ENCODE data around the gene IFNA13.

The IFNA13 gene

GRCh38 chr9:21334701-21335632 is 32.9 kb downstream of the IFNA13 start, which contains the start of gene KLHL9:
TSS of gene KLHL9 (minus strand) at chr9:21335404. CDS start at chr9:21334859, 545 bp downstream.
- CTCF ChIA-PET, result interaction anchor here (0.7 to 3.3 kb wide), 8 partner anchors 9 to 449 kb away, joined by 3 to 17 read pairs (median 4); no protein-coding TSS in a partner anchor

GRCh38 chr9:21333226-21333625 is 34.6 kb downstream of the IFNA13 start:
- peak overlapping the region; percentile 81 for H3K4me3 ChIP-seq (ENCODE audit: low read depth, low read length)
- ChIA-PET CTCF (interaction anchor here (0.6 to 3.3 kb wide), 8 partner anchors 10 to 450 kb away, joined by 3 to 17 read pairs (median 3); no protein-coding TSS in a partner anchor), POLR2A (no interaction called here)
- no peak for DNase-seq (ENCODE audit: low read depth, low spot score)
- TF ChIP-seq, protein P1, sequence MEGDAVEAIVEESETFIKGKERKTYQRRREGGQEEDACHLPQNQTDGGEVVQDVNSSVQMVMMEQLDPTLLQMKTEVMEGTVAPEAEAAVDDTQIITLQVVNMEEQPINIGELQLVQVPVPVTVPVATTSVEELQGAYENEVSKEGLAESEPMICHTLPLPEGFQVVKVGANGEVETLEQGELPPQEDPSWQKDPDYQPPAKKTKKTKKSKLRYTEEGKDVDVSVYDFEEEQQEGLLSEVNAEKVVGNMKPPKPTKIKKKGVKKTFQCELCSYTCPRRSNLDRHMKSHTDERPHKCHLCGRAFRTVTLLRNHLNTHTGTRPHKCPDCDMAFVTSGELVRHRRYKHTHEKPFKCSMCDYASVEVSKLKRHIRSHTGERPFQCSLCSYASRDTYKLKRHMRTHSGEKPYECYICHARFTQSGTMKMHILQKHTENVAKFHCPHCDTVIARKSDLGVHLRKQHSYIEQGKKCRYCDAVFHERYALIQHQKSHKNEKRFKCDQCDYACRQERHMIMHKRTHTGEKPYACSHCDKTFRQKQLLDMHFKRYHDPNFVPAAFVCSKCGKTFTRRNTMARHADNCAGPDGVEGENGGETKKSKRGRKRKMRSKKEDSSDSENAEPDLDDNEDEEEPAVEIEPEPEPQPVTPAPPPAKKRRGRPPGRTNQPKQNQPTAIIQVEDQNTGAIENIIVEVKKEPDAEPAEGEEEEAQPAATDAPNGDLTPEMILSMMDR (IDR thresholded peaks at IDR 0.05; ENCODE audit: insufficient read depth, low read length, missing control alignments), result no peak

More at GRCh38 chr9:21334701-21335632, 32.9 kb downstream of the IFNA13 start, which contains the start of gene KLHL9:
- POLR2A ChIA-PET, result interaction anchor here (1.0 kb wide), 2 partner anchors 61 kb away, joined by 3 to 4 read pairs; no protein-coding TSS in a partner anchor
- TF ChIP-seq, protein P1 (IDR thresholded peaks at IDR 0.05; ENCODE audit: insufficient read depth, low read length, missing control alignments), result no peak
- peak; percentile 52 for DNase-seq (ENCODE audit: low read depth, low spot score)
- H3K4me3 ChIP-seq (ENCODE audit: low read depth, low read length), result peak within 1 kb of the TSS; percentile 81

GRCh38 chr9:21331676-21332402 is 36.0 kb downstream of the IFNA13 start:
- peak overlapping the region; percentile 9; the same call in 1 of the 2 replicates for H3K4me3 ChIP-seq (ENCODE audit: low read depth, low read length)
- ChIA-PET CTCF (interaction anchor here (0.7 to 5.0 kb wide), 5 partner anchors 13 to 912 kb away, joined by 4 to 36 read pairs (median 4); no protein-coding TSS in a partner anchor), POLR2A (interaction anchor here (0.9 kb wide), 1 partner anchor 10 kb away, joined by 7 read pairs; no protein-coding TSS in a partner anchor)
- TF ChIP-seq, protein P1 (IDR thresholded peaks at IDR 0.05; ENCODE audit: insufficient read depth, low read length, missing control alignments), result no peak
- no peak for DNase-seq (ENCODE audit: low read depth, low spot score)

GRCh38 chr9:21326526-21327139 is 41.2 kb downstream of the IFNA13 start:
- no peak for DNase-seq (ENCODE audit: low read depth, low spot score)
- CTCF ChIA-PET, result interaction anchor here (0.6 to 2.7 kb wide), 31 partner anchors 8 to 673 kb away, joined by 3 to 33 read pairs (median 5); partner anchors contain the start of gene MTAP
- H3K4me3 ChIP-seq (ENCODE audit: low read depth, low read length), result no peak overlapping the region
- POLR2A ChIA-PET, result no interaction called here
- TF ChIP-seq, protein P1 (IDR thresholded peaks at IDR 0.05; ENCODE audit: insufficient read depth, low read length, missing control alignments), result peak; percentile 34

DNA sequence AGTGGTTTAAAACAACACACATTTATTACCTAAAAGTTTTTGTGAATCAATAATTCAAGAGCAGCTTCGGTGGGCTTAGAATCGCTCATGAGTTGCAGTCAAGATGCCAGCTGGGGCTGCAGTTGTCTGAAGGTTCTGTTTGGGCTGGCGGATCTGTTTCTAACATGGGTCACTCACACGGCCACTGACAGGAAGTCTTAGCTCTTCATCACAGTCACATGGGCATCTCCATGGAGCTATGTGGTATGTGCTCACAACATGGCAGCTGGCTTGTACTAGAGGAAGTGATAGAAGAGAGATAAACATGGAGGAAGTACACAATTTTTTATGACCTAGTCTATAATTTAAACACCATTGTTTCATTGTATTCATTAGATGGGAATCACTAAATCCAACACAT is 43.8 kb downstream of the IFNA13 start:
- TF ChIP-seq, protein P1 (IDR thresholded peaks at IDR 0.05; ENCODE audit: insufficient read depth, low read length, missing control alignments), result no peak
- POLR2A ChIA-PET, result interaction anchor here (1.1 kb wide), 1 partner anchor 10 kb away, joined by 3 read pairs; no protein-coding TSS in a partner anchor
- DNase-seq (ENCODE audit: low read depth, low spot score), result no peak
- no peak overlapping the region for H3K4me3 ChIP-seq (ENCODE audit: low read depth, low read length)
- CTCF ChIA-PET, result interaction anchor here (1.2 to 3.2 kb wide), 8 partner anchors 10 to 467 kb away, joined by 3 to 17 read pairs (median 4); partner anchors contain the start of gene KLHL9
